ENCODE results near the gene BMF. TPM values are rescaled to one million over a fixed set of nuclear protein-coding genes. Genes with fewer than 3 reads are reported as not detected.

Gene BMF
- total RNA-seq, 1 donor from 2014 or later, result 23.0 TPM

DNA sequence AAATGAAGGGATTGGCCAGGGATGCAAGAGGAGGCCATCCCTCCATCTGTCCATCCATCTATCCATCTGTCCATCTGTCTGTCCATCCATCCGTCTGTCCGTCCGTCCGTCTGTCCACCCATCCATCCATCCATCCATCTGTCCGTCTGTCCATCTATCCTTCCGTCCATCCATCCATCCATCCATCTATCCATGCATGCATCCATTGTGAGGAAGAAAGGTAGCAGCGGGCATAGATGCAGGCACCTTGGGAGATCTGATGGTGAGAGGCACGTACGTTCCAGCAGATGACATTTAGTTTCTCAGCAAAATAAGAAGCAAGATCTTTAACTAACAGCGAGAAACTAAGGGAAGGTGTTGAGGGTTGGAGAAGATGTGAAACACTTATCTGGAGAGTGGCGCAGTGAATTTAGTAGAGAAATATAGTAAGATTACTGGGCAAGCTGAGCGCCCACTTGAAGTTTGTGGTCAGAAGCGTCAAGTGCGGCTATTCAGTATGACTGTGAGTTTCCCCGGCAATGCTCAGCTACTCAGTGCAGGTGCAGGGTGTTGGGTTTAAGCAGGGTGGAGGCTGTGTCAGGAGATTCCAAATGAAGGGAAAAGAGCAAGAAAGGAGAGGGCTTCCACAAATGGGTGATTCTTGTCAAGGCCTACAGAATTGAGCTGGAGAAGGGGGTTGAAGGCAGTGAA lies 47.3 kb downstream of the BMF start:
- H3K27ac Mint-ChIP-seq (ENCODE audit: unreplicated experiment), result no peak overlapping the region
- no peaks in the 10 kb centered on the region for H3K27me3 Mint-ChIP-seq (ENCODE audit: low read depth)
- H3K36me3 Mint-ChIP-seq (ENCODE audit: low read depth), result no peaks in the 10 kb centered on the region
- DNase-seq (ENCODE audit: low read depth, low spot score), result no peak
- peaks cover 13% of the 10 kb centered on the region for H3K4me1 Mint-ChIP-seq
- H3K4me3 Mint-ChIP-seq, result no peak overlapping the region
- H3K9me3 Mint-ChIP-seq, result no peaks in the 10 kb centered on the region
- TF ChIP-seq, protein P1, sequence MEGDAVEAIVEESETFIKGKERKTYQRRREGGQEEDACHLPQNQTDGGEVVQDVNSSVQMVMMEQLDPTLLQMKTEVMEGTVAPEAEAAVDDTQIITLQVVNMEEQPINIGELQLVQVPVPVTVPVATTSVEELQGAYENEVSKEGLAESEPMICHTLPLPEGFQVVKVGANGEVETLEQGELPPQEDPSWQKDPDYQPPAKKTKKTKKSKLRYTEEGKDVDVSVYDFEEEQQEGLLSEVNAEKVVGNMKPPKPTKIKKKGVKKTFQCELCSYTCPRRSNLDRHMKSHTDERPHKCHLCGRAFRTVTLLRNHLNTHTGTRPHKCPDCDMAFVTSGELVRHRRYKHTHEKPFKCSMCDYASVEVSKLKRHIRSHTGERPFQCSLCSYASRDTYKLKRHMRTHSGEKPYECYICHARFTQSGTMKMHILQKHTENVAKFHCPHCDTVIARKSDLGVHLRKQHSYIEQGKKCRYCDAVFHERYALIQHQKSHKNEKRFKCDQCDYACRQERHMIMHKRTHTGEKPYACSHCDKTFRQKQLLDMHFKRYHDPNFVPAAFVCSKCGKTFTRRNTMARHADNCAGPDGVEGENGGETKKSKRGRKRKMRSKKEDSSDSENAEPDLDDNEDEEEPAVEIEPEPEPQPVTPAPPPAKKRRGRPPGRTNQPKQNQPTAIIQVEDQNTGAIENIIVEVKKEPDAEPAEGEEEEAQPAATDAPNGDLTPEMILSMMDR (conservative IDR thresholded peaks at IDR 0.05), result no peak

DNA sequence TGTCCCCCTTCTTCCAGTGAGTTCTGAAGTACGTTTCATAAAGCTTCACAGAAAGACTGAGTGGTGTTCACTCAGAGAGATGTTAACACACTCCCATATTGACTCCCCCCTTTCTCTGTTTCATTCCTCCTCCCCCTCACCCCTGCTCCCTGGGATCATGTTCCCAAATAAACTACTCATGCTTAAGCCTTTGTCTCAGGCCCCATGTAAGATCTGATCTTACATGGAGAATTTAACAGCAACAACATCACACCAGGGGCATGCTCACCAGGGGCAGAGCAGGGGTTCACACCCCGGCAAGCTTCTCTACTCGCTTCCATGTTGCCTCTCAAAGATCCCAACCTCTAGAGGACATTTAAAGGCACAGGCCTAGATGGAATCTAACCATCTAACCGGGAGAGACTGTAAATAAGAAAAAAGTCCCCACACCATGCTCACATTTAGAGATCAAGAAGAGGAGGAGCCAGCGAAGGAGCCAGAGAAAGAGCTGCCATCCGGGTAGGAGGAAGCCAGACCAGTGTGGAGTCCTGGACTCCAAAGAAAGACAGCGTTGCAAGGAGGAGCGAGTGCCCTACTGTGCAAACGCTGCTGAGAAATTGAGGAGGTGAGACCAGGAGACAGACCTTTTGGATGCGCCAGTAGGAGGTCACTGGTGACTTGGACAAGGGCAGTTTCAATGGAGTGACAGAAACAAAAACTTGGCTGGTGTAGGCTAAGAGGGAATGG lies 48.3 kb downstream of the BMF start:
- no peaks in the 10 kb centered on the region for H3K9me3 Mint-ChIP-seq
- H3K4me3 Mint-ChIP-seq, result no peak overlapping the region
- TF ChIP-seq, protein P1 (conservative IDR thresholded peaks at IDR 0.05), result no peak
- H3K27me3 Mint-ChIP-seq (ENCODE audit: low read depth), result no peaks in the 10 kb centered on the region
- no peaks in the 10 kb centered on the region for H3K36me3 Mint-ChIP-seq (ENCODE audit: low read depth)
- no peak overlapping the region for H3K27ac Mint-ChIP-seq (ENCODE audit: unreplicated experiment)
- no peak for DNase-seq (ENCODE audit: low read depth, low spot score)
- H3K4me1 Mint-ChIP-seq, result peaks cover 14% of the 10 kb centered on the region

DNA sequence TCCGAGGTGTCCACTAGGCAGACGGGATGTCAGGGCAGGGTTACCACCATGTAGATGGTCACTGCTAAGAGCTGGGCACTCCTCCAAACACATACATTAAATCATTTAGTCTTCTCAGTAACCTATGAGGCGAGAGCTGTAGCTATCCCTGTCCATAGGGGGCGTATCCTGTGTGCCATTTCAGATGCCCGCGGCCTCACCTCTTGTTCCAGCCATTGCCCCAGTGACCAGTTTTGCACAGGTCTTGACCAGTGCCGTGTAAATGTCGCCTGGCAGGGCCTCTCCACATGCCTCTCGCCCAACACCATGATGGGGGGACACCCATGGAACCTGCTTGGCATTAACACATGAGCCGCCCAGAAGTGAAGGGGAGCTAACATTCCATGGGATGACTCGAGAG lies 48.9 kb downstream of the BMF start:
- peaks cover 17% of the 10 kb centered on the region for H3K4me1 Mint-ChIP-seq
- H3K27me3 Mint-ChIP-seq (ENCODE audit: low read depth), result no peaks in the 10 kb centered on the region
- H3K27ac Mint-ChIP-seq (ENCODE audit: unreplicated experiment), result no peak overlapping the region
- H3K4me3 Mint-ChIP-seq, result no peak overlapping the region
- no peak for DNase-seq (ENCODE audit: low read depth, low spot score)
- TF ChIP-seq, protein P1 (conservative IDR thresholded peaks at IDR 0.05), result no peak
- H3K9me3 Mint-ChIP-seq, result no peaks in the 10 kb centered on the region
- H3K36me3 Mint-ChIP-seq (ENCODE audit: low read depth), result no peaks in the 10 kb centered on the region

DNA sequence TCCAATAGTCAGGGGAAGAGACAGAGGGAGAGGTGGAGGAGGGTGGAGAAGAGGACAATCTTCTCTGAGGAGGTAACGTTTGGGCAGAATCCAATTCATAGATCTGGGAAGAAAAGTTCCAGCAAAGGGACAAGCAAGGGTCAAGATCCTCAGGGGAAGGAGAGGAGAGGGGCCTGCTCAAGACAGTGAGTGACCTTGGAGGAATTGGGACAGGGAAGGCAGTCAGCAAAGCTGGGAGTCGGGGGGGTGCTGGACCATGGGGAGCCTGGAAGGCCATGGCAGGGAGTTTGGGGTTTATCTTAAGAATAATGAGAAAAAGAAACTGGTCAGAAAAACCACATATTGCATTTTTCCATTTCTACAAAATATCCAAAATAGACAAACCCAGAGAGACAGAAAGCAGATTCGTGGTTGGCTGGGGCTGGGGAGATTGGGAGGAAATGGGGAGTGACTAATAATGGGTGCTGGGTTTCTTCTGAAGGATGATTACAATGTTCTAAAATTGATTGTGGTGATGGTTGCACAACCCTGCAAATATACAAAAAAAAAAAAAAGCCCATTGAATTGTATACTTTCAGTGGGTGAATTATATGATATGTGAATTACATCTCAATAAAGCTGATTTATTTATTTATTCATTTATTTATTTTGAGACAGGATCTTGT lies 50.1 kb downstream of the BMF start:
- Mint-ChIP-seq H3K9me3 (no peaks in the 10 kb centered on the region), H3K4me1 (peaks cover 15% of the 10 kb centered on the region)
- no peak for DNase-seq (ENCODE audit: low read depth, low spot score)

DNA sequence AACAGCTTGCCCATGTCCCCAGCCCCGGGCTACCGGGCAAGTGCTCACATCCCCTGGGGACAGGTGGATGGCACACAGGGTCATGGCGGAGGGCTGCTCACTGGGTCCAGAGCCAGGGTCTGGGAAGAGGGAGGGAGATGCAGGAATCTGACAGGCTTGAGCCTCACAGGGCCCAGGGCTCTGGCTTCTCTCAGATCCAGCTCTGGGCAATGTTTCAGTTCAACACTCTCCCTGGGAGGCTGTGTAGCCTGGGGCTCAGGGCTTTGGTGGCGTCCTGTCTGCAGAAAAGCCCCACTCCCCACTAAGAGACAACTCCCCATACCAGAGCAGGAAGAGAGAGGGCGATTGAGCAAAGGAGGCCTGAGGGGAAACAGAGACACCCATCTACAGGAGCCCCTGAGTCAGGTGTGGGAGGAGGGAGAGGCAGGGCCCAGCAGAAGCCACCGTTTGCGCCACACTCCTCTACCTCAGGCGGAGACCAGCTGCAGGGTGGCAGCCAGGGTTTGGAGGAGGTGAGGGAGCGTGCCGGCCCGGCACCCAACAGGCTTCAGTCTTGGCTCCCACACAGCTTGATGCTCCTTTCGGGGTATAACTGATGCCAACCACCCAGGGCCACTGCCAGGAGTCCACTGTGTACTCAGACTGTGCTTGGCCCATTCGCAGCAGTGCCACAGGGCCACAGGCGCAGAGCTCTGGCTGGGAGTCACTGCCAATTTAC lies 52.9 kb downstream of the BMF start:
- no peak for DNase-seq (ENCODE audit: low read depth, low spot score)
- Mint-ChIP-seq H3K9me3 (no peaks in the 10 kb centered on the region), H3K27me3 (ENCODE audit: low read depth) (peaks cover 2% of the 10 kb centered on the region), H3K36me3 (ENCODE audit: low read depth) (no peaks in the 10 kb centered on the region), H3K27ac (ENCODE audit: unreplicated experiment) (no peak overlapping the region), H3K4me3 (no peak overlapping the region), H3K4me1 (peaks cover 23% of the 10 kb centered on the region)
- TF ChIP-seq, protein P1 (conservative IDR thresholded peaks at IDR 0.05), result no peak

More for the DNA sequence above, 50.1 kb downstream of the BMF start:
- TF ChIP-seq, protein P1 (conservative IDR thresholded peaks at IDR 0.05), result no peak
- Mint-ChIP-seq H3K27me3 (ENCODE audit: low read depth) (no peaks in the 10 kb centered on the region), H3K36me3 (ENCODE audit: low read depth) (no peaks in the 10 kb centered on the region), H3K27ac (ENCODE audit: unreplicated experiment) (no peak overlapping the region), H3K4me3 (no peak overlapping the region)

Data from neural crest cell (in vitro differentiated cells).